CD4-positive, alpha-beta memory T cell (primary cell): ENCODE data around the gene STARD10. TPM values are rescaled to one million over a fixed set of nuclear protein-coding genes. Genes with fewer than 3 reads are reported as not detected.

Experiments
- CTCF ChIA-PET: fragments of 350-600 bp; sonication (Branson Sonifier 250); formaldehyde crosslinking; loops from one replicate; lab custom pipeline; 2021; ENCODE audit warnings: inconsistent platforms; ENCODE audit not compliant: partially characterized antibody; lab: Charles Lee
- POLR2A ChIA-PET: fragments of 350-600 bp; sonication (Branson Sonifier 250); formaldehyde crosslinking; loops from one replicate; lab custom pipeline; 2021; ENCODE audit not compliant: partially characterized antibody; lab: Charles Lee
- DNase-seq, 5 donors: peaks; one replicate each; pipeline versions ENCODE4 v3.0.0 to v3.0.0-alpha.2; 2020 to 2022; ENCODE audit warnings: mixed read lengths in 1 of 5
- H3K27ac ChIP-seq: one replicate; pipeline ENCODE4 v1.7.0; 2013; ENCODE audit warnings: low read depth, low read length
- H3K27me3 ChIP-seq: 2 replicates; pipeline ENCODE4 v1.7.0; 2013; ENCODE audit warnings: mild to moderate bottlenecking, low read length, moderate library complexity; ENCODE audit not compliant: insufficient read depth
- H3K36me3 ChIP-seq: 2 replicates; pipeline ENCODE4 v1.7.0; 2013; ENCODE audit warnings: mild to moderate bottlenecking, low read length, moderate library complexity; ENCODE audit not compliant: insufficient read depth
- H3K4me1 ChIP-seq: 2 replicates; pipeline ENCODE4 v1.7.0; 2013; ENCODE audit warnings: mild to moderate bottlenecking, low read length, moderate library complexity; ENCODE audit not compliant: insufficient read depth
- H3K4me3 ChIP-seq, 2 donors: one replicate each; pipeline ENCODE4 v1.7.0; 2013; ENCODE audit warnings: low read length in 2 of 2, mild to moderate bottlenecking in 1 of 2
- H3K9me3 ChIP-seq, 2 donors: one replicate each; pipeline ENCODE4 v1.7.0; 2013; ENCODE audit warnings: low read length in 2 of 2, control low read depth in 1 of 2; ENCODE audit not compliant: control insufficient read depth in 1 of 2
- H3K27ac Mint-ChIP-seq, 7 donors: one replicate each; pipeline ENCODE4 v1.8.0; 2020 to 2021; ENCODE audit warnings: mixed read lengths in 7 of 7, mild to moderate bottlenecking in 6 of 7, inconsistent platforms in 3 of 7, moderate library complexity in 3 of 7
- H3K27me3 Mint-ChIP-seq, 2 donors: one replicate each; pipeline ENCODE4 v1.8.0; 2020 to 2021; ENCODE audit warnings: mixed read lengths in 2 of 2
- H3K36me3 Mint-ChIP-seq, 2 donors: one replicate each; pipeline ENCODE4 v1.8.0; 2020 to 2021; ENCODE audit warnings: mixed read lengths in 2 of 2, inconsistent platforms in 1 of 2, mild to moderate bottlenecking in 1 of 2
- H3K4me1 Mint-ChIP-seq, 4 donors: one replicate each; pipeline ENCODE4 v1.8.0; 2020 to 2021; ENCODE audit warnings: mixed read lengths in 4 of 4, mild to moderate bottlenecking in 1 of 4
- H3K4me3 Mint-ChIP-seq, 8 donors: one replicate each; pipeline ENCODE4 v1.8.0; 2020 to 2021; ENCODE audit warnings: mixed read lengths in 8 of 8, mild to moderate bottlenecking in 7 of 8, moderate library complexity in 6 of 8, inconsistent platforms in 3 of 8
- H3K9me3 Mint-ChIP-seq, 8 donors: one replicate each; pipeline ENCODE4 v1.8.0; 2020 to 2021; ENCODE audit warnings: mixed read lengths in 8 of 8, mild to moderate bottlenecking in 5 of 8, inconsistent platforms in 3 of 8, moderate library complexity in 1 of 8
- intact Hi-C: fragments of 100-400 bp; cut with micrococcal nuclease; formaldehyde crosslinking; loops from one replicate; pipeline ENCODE4 v1.15.1; 2023
- polyA plus RNA-seq, 2 donors: library from polyadenylated mRNA; unstranded; fragments of 300-500 nt; fragmentation: Illumina TruSeq; gene quantifications; one replicate each; pipeline ENCODE4 v1.2.3, GENCODE V29; 2021
- total RNA-seq, 2 experiments: library from RNA; stranded (reverse); gene quantifications; one replicate each; pipeline ENCODE4 v1.2.3, GENCODE V29; 2021

STARD10 gene
- total and polyA plus RNA-seq, 4 experiments from 2014 or later = 23.0 to 27.0 (median 24.2) TPM

DNA sequence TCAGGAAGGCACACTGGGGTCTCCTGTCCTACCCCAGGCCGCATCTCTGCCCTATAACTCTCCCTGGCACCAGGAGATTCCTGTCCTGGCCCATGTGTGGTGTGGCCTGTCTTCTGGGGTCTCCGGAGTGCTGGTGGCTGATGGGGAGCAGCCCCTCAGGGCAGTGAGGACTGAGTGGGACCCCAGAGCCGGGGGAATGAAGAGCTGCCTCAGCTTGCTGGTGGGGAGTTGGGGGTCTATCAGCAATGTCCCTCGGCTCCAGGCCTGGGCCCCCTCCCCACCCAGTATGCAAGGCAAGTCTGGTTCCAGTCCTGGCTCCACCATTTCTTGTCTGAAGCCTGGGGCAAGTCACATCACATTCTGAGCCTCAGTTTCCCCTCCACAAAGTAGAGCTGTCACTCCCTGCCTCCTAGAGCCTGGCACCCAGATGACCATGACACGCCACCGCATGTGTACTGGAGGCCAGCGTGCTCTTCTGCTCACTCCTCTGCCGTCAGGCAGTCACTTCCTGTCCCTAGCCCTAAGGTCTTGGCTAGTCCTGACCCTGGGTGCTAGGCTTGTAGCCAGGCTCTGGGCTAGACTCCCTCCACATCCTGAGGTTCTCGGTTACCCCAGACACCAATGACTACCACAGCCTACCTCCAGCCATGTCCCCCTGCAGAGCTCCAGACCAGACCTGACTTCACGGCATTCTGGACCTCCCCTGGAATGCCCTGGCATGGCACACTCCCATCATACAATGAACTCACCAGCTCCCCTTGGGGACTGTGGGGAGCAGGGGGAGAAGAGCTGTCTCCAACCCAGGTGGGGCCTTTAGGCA lies 54.4 kb downstream of the STARD10 start:
- H3K9me3 Mint-ChIP-seq = no peaks in the 10 kb centered on the region
- no peaks in the 10 kb centered on the region for H3K27me3 ChIP-seq
- peak overlapping the region; percentile 80 to 100 (median 91) for H3K27ac Mint-ChIP-seq
- H3K4me3 ChIP-seq = no peak overlapping the region
- H3K4me1 Mint-ChIP-seq = peaks cover 57 to 87% (median 72%) of the 10 kb centered on the region in 4 donors
- POLR2A ChIA-PET = interaction anchor here (1.1 to 1.4 kb wide), 3 partner anchors 11 to 54 kb away, joined by 3 to 5 read pairs (median 3); partner anchors contain the start of gene STARD10
- H3K4me3 Mint-ChIP-seq = peak overlapping the region in 4 of 8 donors; percentile 7 to 80 (median 42)
- peak overlapping the region; percentile 54 for H3K27ac ChIP-seq
- H3K36me3 ChIP-seq = no peaks in the 10 kb centered on the region
- no peaks in the 10 kb centered on the region for H3K36me3 Mint-ChIP-seq
- intact Hi-C loops = no loop called here
- DNase-seq = no peak
- no peaks in the 10 kb centered on the region for H3K9me3 ChIP-seq
- CTCF ChIA-PET = interaction anchor here (0.6 to 2.4 kb wide), 3 partner anchors 14 to 403 kb away, joined by 3 to 13 read pairs (median 3); no protein-coding TSS in a partner anchor
- H3K27me3 Mint-ChIP-seq = no peaks in the 10 kb centered on the region
- H3K4me1 ChIP-seq = peaks cover 75% of the 10 kb centered on the region

DNA sequence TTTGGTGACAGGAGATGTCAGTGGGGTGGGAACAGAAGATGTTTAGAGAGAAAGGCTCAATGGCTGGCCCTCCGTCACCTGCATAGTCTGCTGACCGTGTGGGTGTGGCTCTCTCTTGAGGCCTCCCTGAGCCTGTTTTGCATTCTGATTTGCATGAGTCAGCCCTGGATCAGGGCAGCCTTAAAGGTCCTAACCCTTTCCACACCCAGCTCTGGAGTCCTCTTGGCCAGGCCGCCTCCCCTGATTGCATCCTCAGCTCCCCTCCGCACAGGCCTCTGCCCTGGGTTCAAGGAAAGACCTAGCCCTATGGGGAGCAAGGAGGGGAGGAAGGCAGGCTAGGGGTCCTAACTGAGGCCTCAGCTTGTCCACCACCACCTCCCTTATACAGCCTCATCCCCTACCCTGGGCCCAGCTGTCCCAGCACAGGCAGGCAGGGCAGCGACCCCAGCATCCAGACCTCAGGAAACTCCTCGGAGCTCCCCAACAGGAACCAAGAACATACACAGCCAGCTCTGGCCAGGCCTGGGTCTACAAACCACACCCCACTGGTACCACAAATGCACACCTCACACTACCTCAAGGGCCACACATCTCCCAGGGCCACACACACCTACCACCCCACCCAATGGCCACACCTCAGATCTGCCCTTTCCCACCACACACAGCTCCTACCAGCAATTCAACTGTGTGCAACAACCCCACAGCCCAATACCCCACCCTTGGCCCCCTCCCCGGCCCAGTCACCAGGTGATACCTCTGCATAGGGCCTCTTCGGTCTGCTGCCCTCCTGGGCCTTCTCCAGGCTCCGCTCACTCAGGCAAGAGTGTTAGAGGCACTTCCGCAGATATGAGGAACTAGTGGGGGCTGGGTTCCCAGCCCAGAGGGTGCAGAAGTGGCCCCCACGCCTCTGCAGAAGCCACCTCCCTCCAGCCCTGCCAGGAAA lies 55.4 kb downstream of the STARD10 start:
- H3K9me3 ChIP-seq = no peaks in the 10 kb centered on the region
- peak overlapping the region in 5 of 8 donors; percentile 25 to 77 (median 51) for H3K4me3 Mint-ChIP-seq
- no peak overlapping the region for H3K4me3 ChIP-seq
- H3K9me3 Mint-ChIP-seq = no peaks in the 10 kb centered on the region
- H3K4me1 ChIP-seq = peaks cover 69% of the 10 kb centered on the region
- CTCF ChIA-PET = interaction anchor here (0.6 to 1.9 kb wide), 3 partner anchors 17 to 56 kb away, joined by 3 to 6 read pairs (median 4); partner anchors contain the start of gene STARD10
- DNase-seq = no peak
- peaks cover 49 to 81% (median 63%) of the 10 kb centered on the region in 4 donors for H3K4me1 Mint-ChIP-seq
- H3K27ac ChIP-seq = peak overlapping the region; percentile 54
- no peaks in the 10 kb centered on the region for H3K36me3 Mint-ChIP-seq
- intact Hi-C loops = no loop called here
- no peaks in the 10 kb centered on the region for H3K27me3 Mint-ChIP-seq
- POLR2A ChIA-PET = interaction anchor here (1.7 to 2.6 kb wide), 3 partner anchors 13 to 56 kb away, joined by 4 to 9 read pairs (median 5); partner anchors contain the start of genes ARAP1 and STARD10
- peak overlapping the region; percentile 89 to 100 (median 98) for H3K27ac Mint-ChIP-seq
- H3K27me3 ChIP-seq = no peaks in the 10 kb centered on the region
- H3K36me3 ChIP-seq = no peaks in the 10 kb centered on the region

DNA sequence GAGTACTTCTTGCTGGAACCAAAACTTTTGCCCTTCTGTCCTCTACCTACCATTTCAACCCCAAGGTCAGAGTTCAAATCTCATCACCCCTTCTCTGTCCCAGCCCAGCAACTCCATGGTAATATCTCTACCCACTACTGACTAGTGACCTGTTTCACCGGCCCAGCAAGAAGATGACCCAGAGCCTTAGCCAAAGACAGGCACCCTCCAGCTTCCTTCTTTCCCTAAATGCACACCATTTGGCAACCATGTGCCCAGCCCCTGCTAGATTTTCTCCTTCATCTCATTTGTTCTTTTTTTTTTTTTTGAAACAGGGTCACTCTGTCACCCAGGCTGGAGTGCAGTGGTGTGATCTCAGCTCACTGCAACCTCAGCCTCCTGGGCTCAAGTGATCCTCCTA lies 56.5 kb downstream of the STARD10 start:
- Histone ChIP-seq H3K27me3 (no peaks in the 10 kb centered on the region), H3K9me3 (no peaks in the 10 kb centered on the region), H3K27ac (peak overlapping the region; percentile 54), H3K36me3 (no peaks in the 10 kb centered on the region), H3K4me3 (no peak overlapping the region), H3K4me1 (peaks cover 66% of the 10 kb centered on the region)
- ChIA-PET CTCF (interaction anchor here (1.1 to 1.9 kb wide), 4 partner anchors 10 to 57 kb away, joined by 4 to 9 read pairs (median 6); partner anchors contain the start of gene STARD10), POLR2A (interaction anchor here (1.2 to 2.6 kb wide), 7 partner anchors 12 to 76 kb away, joined by 3 to 9 read pairs (median 5); partner anchors contain the start of genes ARAP1 and STARD10)
- no peaks in the 10 kb centered on the region for H3K27me3 Mint-ChIP-seq
- H3K4me1 Mint-ChIP-seq = peaks cover 45 to 73% (median 61%) of the 10 kb centered on the region in 4 donors
- no peak for DNase-seq
- peak overlapping the region in 6 of 8 donors; percentile 27 to 74 (median 60) for H3K4me3 Mint-ChIP-seq
- no peaks in the 10 kb centered on the region for H3K36me3 Mint-ChIP-seq
- intact Hi-C loops = loop anchor here (2.0 kb wide), 1 partner anchor 15 kb away; the partner anchor contains the start of gene ARAP1
- peak overlapping the region; percentile 89 to 100 (median 98) for H3K27ac Mint-ChIP-seq
- H3K9me3 Mint-ChIP-seq = no peaks in the 10 kb centered on the region

DNA sequence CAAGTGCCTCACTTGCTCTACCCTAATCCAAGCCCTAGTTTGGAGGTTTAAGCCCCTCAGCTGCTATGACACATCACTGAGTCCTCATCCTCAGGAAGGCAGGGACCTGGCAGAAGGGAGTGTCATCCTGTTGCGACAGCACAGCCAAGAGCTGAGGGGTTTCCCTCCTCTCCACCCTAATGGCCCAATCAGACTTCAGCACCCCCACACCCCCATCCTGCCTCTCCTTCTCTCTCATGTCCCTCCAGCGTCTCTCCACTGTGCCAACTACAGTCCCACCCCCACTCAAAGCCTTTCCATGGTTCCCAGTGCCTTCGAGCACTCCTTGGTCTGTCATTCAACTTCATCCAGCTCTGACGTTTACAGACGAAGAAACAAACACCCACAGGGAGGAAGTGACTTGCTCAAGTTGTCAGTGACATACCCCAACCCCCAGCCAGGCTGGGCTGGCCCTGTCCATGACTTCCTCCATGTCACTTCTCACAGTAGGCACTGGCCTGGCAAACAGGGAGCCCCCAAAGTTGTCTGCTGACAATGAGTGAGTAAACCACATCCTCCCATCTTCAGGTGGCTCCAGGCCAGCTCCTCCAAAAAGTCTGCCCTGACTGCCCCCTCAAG lies 57.3 kb downstream of the STARD10 start:
- no peaks in the 10 kb centered on the region for H3K9me3 ChIP-seq
- POLR2A ChIA-PET = interaction anchor here (1.0 to 2.6 kb wide), 8 partner anchors 11 to 77 kb away, joined by 3 to 9 read pairs (median 4); partner anchors contain the start of genes ARAP1 and STARD10
- Mint-ChIP-seq H3K9me3 (no peaks in the 10 kb centered on the region), H3K27me3 (no peaks in the 10 kb centered on the region), H3K27ac (peak overlapping the region; percentile 89 to 100 (median 98)), H3K4me3 (peak overlapping the region; percentile 6 to 74 (median 54)), H3K36me3 (peaks cover 1 to 5% of the 10 kb centered on the region in 2 donors), H3K4me1 (peaks cover 43 to 65% (median 54%) of the 10 kb centered on the region in 4 donors)
- peak overlapping the region; percentile 54 for H3K27ac ChIP-seq
- intact Hi-C loops = loop anchor here (2.0 kb wide), 1 partner anchor 16 kb away; the partner anchor contains the start of gene ARAP1
- DNase-seq = peak; percentile 71 to 90 (median 78)
- CTCF ChIA-PET = interaction anchor here (0.9 to 1.9 kb wide), 5 partner anchors 9 to 78 kb away, joined by 3 to 9 read pairs (median 6); partner anchors contain the start of gene STARD10
- no peak overlapping the region for H3K4me3 ChIP-seq
- H3K4me1 ChIP-seq = peaks cover 59% of the 10 kb centered on the region
- no peaks in the 10 kb centered on the region for H3K36me3 ChIP-seq
- no peaks in the 10 kb centered on the region for H3K27me3 ChIP-seq

DNA sequence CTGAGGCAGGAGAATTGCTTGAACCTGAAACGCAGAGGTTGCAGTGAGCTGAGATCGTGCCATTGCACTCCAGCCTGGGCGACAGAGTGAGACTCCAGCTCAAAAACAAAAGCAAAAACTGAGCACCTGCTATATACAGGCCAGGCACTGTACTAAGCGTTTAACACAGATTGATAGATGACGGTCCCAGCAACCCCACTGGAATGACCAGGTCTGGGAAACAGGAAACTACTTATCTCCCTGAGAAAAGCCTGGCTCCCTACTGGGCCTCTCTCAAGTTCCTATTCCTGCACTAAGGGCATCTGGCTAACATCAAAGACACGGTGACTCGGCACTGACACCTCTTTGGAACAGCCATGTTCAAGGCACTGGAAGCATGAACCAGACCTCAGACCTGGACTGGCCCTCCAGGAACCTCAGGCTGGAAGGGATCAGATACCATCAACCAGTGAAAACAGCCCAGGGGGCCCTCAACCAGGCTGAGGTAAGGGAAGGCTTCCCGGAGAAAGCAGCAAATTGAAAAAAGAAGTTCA lies 58.3 kb downstream of the STARD10 start:
- CTCF ChIA-PET = interaction anchor here (0.9 to 1.0 kb wide), 2 partner anchors 51 to 59 kb away, joined by 3 to 5 read pairs; partner anchors contain the start of gene STARD10
- intact Hi-C loops = loop anchor here (2.0 kb wide), 1 partner anchor 17 kb away; the partner anchor contains the start of gene ARAP1

More for the DNA sequence above, 58.3 kb downstream of the STARD10 start:
- Mint-ChIP-seq H3K36me3 (peaks cover 8 to 13% of the 10 kb centered on the region in 2 donors), H3K4me3 (no peak overlapping the region), H3K4me1 (peaks cover 36 to 60% (median 48%) of the 10 kb centered on the region in 4 donors), H3K27me3 (no peaks in the 10 kb centered on the region), H3K27ac (peak overlapping the region in 6 of 7 donors; percentile 18 to 88 (median 67)), H3K9me3 (no peaks in the 10 kb centered on the region)
- H3K27me3 ChIP-seq = no peaks in the 10 kb centered on the region
- H3K27ac ChIP-seq = peak overlapping the region; percentile 34
- POLR2A ChIA-PET = interaction anchor here (1.5 to 2.6 kb wide), 4 partner anchors 13 to 58 kb away, joined by 4 to 9 read pairs (median 8); partner anchors contain the start of gene ARAP1
- H3K36me3 ChIP-seq = no peaks in the 10 kb centered on the region
- no peak for DNase-seq
- peaks cover 49% of the 10 kb centered on the region for H3K4me1 ChIP-seq
- H3K9me3 ChIP-seq = no peaks in the 10 kb centered on the region
- no peak overlapping the region for H3K4me3 ChIP-seq
